Measurements from ENCODE around the gene UBL3. TPM values are rescaled to one million over a fixed set of nuclear protein-coding genes. Genes with fewer than 3 reads are reported as not detected.

The UBL3 gene
- total and polyA plus RNA-seq, 2 of the 8 experiments (the other 6 are each of a cell fraction or from before 2014, with no cell fraction given), result 5.3 to 16.1 TPM

GRCh38 chr13:29878101-29878500, 27.7 kb upstream of the UBL3 start (continued):
- no peak for TF ChIP-seq HDAC2 (IDR thresholded peaks at IDR 0.05; ENCODE audit: borderline replicate concordance in 1 of 2, low read depth in 2 of 2, low read length in 2 of 2)
- no peak for TF ChIP-seq RBBP5 (IDR thresholded peaks at IDR 0.05; ENCODE audit: borderline replicate concordance, low read depth, low read length)
- no peak for TF ChIP-seq SP4 (IDR thresholded peaks at IDR 0.05; ENCODE audit: low read length)
- no peak for TF ChIP-seq SIN3A (conservative IDR thresholded peaks at IDR 0.05 in 1 of 2, IDR thresholded peaks at IDR 0.05 in 1 of 2; ENCODE audit: low read depth in 1 of 2, low read length in 2 of 2)
- TF ChIP-seq RFX5 (IDR thresholded peaks at IDR 0.05; ENCODE audit: borderline replicate concordance, low read depth, low read length), result no peak
